Type B pancreatic cell (in vitro differentiated cells): Measurements from ENCODE around the gene RPTOR. TPM values are rescaled to one million over a fixed set of nuclear protein-coding genes. Genes with fewer than 3 reads are reported as not detected.

Source experiments
- DNase-seq: peaks from one replicate; pipeline ENCODE4 v3.0.0; 2021; ENCODE audit warnings: mixed read lengths; ENCODE audit not compliant: unreplicated experiment; ENCODE audit errors: extremely low spot score
- H3K27ac Mint-ChIP-seq: 2 replicates; pipeline ENCODE4 v1.8.0; 2021; ENCODE audit warnings: mild to moderate bottlenecking, mixed read lengths
- H3K27me3 Mint-ChIP-seq: 2 replicates; pipeline ENCODE4 v1.8.0; 2021; ENCODE audit warnings: mixed read lengths
- H3K36me3 Mint-ChIP-seq: 2 replicates; pipeline ENCODE4 v1.8.0; 2021; ENCODE audit warnings: mixed read lengths
- H3K4me1 Mint-ChIP-seq: one replicate; pipeline ENCODE4 v1.8.0; 2021; ENCODE audit warnings: mixed read lengths; ENCODE audit not compliant: unreplicated experiment
- H3K4me3 Mint-ChIP-seq: 2 replicates; pipeline ENCODE4 v1.8.0; 2021; ENCODE audit warnings: mild to moderate bottlenecking, mixed read lengths
- H3K9me3 Mint-ChIP-seq: 2 replicates; pipeline ENCODE4 v1.8.0; 2021; ENCODE audit warnings: mixed read lengths
- total RNA-seq: library from RNA; stranded (reverse); gene quantifications from 2 replicates; pipeline ENCODE4 v1.2.1, GENCODE V29; 2021; ENCODE audit warnings: low replicate concordance
- TF ChIP-seq, protein P1 (sequence below): fragments of 200-600 bp; sonication (generic); conservative IDR thresholded peaks from 2 replicates; pipeline ENCODE4 v1.5.0; 2021; ENCODE audit warnings: antibody characterized with exemption, mild to moderate bottlenecking

Gene RPTOR
- total RNA-seq, 1 donor from 2014 or later: 39.8 TPM

DNA sequence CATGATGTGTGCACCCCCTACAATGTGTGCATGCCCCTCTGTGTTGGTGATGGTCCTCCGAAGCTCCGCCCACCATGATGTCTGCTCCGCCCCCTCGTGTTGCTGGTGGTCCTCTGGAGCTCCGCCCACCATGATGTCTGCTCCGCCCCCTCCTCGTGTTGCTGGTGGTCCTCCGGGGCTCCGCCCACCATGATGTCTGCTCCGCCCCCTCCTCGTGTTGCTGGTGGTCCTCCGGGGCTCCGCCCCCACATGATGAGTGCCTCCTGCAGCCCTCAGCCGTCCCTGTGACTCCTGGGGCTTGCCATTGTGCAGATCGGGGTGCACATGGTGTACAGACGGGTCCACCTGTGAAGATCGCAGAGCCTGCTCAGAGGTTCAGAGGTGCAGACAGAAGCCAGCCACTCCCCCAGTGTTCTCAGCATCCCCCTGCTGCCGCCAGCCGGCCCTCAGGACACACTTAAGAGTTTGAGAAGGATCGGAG is 317.9 kb downstream of the RPTOR start:
- Mint-ChIP-seq H3K9me3 (no peaks in the 10 kb centered on the region), H3K4me3 (no peak overlapping the region), H3K36me3 (peaks cover 23% of the 10 kb centered on the region), H3K4me1 (peaks cover 13% of the 10 kb centered on the region), H3K27me3 (no peaks in the 10 kb centered on the region), H3K27ac (no peak overlapping the region)
- DNase-seq: no peak
- TF ChIP-seq, protein P1, sequence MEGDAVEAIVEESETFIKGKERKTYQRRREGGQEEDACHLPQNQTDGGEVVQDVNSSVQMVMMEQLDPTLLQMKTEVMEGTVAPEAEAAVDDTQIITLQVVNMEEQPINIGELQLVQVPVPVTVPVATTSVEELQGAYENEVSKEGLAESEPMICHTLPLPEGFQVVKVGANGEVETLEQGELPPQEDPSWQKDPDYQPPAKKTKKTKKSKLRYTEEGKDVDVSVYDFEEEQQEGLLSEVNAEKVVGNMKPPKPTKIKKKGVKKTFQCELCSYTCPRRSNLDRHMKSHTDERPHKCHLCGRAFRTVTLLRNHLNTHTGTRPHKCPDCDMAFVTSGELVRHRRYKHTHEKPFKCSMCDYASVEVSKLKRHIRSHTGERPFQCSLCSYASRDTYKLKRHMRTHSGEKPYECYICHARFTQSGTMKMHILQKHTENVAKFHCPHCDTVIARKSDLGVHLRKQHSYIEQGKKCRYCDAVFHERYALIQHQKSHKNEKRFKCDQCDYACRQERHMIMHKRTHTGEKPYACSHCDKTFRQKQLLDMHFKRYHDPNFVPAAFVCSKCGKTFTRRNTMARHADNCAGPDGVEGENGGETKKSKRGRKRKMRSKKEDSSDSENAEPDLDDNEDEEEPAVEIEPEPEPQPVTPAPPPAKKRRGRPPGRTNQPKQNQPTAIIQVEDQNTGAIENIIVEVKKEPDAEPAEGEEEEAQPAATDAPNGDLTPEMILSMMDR: no peak

DNA sequence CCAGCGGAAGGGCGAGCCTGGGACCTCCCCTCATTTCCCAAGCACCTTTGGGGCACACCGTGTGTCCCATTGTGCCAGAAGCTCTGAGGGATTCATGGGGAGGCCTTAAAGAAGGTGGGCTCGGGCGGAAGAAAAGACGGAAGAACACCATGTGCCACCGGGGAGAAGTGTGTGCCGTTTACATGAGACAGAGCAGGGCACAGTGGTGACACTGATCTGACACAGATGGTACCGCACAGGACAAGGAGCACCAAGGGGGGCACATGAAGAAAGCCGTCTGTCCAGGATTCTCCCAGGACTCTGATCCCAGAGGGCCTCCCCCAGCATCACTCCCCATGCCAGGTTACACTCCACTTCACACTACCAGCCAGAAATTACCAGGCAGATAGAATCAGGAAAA is 318.3 kb downstream of the RPTOR start:
- no peaks in the 10 kb centered on the region for H3K9me3 Mint-ChIP-seq
- H3K4me3 Mint-ChIP-seq: no peak overlapping the region
- no peak for DNase-seq
- peaks cover 13% of the 10 kb centered on the region for H3K4me1 Mint-ChIP-seq
- peaks cover 23% of the 10 kb centered on the region for H3K36me3 Mint-ChIP-seq
- no peak overlapping the region for H3K27ac Mint-ChIP-seq
- TF ChIP-seq, protein P1: no peak
- no peaks in the 10 kb centered on the region for H3K27me3 Mint-ChIP-seq

DNA sequence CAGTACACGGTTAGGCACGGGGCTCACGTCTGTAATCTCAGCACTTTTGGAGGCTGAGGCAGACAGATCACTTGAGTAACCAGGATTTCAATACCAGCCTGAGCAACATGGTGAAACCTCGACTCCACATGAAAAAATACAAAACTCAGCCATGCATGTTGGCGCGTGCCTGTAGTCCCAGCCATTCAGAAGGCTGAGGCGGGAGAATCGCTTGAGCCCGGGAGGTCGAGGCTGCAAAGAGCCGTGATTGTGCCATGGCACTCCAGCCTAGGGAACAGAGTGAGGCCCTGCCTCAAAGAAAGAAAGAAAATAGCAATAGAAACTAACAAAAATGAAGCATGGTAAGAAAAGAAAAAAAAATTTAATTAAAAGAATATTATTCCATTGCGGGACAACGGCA is 319.0 kb downstream of the RPTOR start:
- TF ChIP-seq, protein P1: no peak
- Mint-ChIP-seq H3K36me3 (peaks cover 23% of the 10 kb centered on the region), H3K27ac (no peak overlapping the region), H3K9me3 (no peaks in the 10 kb centered on the region), H3K27me3 (no peaks in the 10 kb centered on the region), H3K4me1 (peaks cover 12% of the 10 kb centered on the region), H3K4me3 (no peak overlapping the region)
- DNase-seq: no peak

DNA sequence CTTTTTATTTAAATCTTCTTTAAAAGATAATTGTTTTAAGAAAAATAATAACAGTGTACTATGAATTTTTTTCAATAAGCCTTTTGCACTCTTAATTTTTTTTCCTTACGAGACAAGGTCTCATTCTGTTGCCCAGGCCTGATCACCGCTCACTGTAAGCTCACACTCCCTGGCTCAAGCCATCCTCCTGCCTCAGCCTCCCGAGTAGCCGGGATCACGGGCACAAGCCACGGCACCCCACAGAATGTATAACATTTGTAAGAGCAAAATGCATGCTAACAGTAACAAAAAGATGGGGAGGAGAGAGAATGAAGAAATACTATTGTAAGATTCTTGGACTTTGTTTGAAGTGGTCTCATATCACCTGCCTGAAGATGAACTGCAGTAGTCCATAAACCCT is 320.1 kb downstream of the RPTOR start:
- Mint-ChIP-seq H3K4me1 (peaks cover 4% of the 10 kb centered on the region), H3K27me3 (no peaks in the 10 kb centered on the region), H3K4me3 (no peak overlapping the region), H3K27ac (no peak overlapping the region), H3K36me3 (peaks cover 19% of the 10 kb centered on the region), H3K9me3 (no peaks in the 10 kb centered on the region)
- TF ChIP-seq, protein P1: no peak
- DNase-seq: no peak

DNA sequence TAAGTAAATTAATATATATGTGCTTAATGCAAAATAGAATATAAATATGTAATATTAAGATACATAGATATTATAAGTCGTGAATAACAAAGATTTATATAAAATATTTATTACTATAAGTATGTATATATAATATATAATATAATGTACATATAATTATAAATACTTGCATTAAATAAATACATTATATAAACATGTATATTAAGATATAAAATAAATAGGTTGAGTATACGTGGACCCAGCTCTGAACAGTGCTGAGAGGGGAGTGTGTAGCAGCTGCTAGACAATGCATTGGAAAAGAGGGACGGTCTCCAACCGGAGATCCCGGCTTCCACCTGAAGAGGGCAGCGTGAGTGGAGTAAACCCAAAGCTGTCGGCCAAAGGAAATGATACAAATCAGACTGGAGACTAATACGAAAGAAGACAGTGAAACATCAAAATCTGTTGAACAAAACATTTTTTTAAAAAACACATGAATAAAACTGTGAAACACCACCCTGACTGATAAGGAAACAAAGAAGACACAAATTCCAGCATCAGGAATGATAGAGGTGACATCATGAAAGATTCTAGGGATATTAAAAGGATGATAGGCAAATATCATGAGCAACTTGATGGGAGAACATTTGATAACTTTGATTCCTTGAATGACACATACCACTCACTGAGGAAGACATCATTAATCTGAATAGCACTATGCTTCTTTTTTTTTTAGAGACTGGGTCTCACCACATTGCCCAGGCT is 321.6 kb downstream of the RPTOR start:
- Mint-ChIP-seq H3K27ac (no peak overlapping the region), H3K9me3 (no peaks in the 10 kb centered on the region), H3K36me3 (peaks cover 23% of the 10 kb centered on the region), H3K4me3 (peak overlapping the region; percentile 1), H3K4me1 (peaks cover 4% of the 10 kb centered on the region), H3K27me3 (no peaks in the 10 kb centered on the region)
- TF ChIP-seq, protein P1: peak; percentile 82
- no peak for DNase-seq
